Measurements from ENCODE around the gene ATP8A2. TPM values are rescaled to one million over a fixed set of nuclear protein-coding genes. Genes with fewer than 3 reads are reported as not detected.

Gene ATP8A2
- total and polyA plus RNA-seq, 2 of the 4 experiments (the other 2 are of a cell fraction) = 0.02 to 0.18 TPM

- Histone ChIP-seq H2BK5ac (ENCODE audit: low read depth, low read length, poor library complexity, severe bottlenecking) (no peak overlapping the region), H3K27ac (ENCODE audit: insufficient read depth, low read length) (no peak overlapping the region), H3K9ac (ENCODE audit: low read depth, low read length) (no peak overlapping the region), H4K5ac (ENCODE audit: low read depth, low read length) (no peak overlapping the region), H4K91ac (ENCODE audit: insufficient read depth, low read depth, low read length) (no peak overlapping the region), H3K9me3 (ENCODE audit: control insufficient read depth, insufficient read depth, low read length) (no peaks in the 10 kb centered on the region), H2AK9ac (replicated peaks; ENCODE audit: low read depth, low read length, poor library complexity) (no peak overlapping the region), H2AK5ac (ENCODE audit: low read depth, low read length) (no peak overlapping the region), H2BK20ac (ENCODE audit: low read depth, low read length) (no peak overlapping the region), H3K14ac (replicated peaks; ENCODE audit: low read depth, low read length) (no peak overlapping the region), H4K8ac (ENCODE audit: low read depth in 2 of 2, low read length in 2 of 2) (no peak overlapping the region), H3K4me2 (ENCODE audit: low read depth, low read length) (no peak overlapping the region), H3K79me1 (ENCODE audit: low read depth in 1 of 2, low read length in 2 of 2) (no peaks in the 10 kb centered on the region), H3K4ac (ENCODE audit: low read depth, low read length) (no peak overlapping the region), H4K20me1 (ENCODE audit: insufficient read depth, low read length) (no peaks in the 10 kb centered on the region), H3K4me3 (ENCODE audit: insufficient read depth, low read depth, low read length) (no peak overlapping the region), H2BK15ac (ENCODE audit: low read depth, low read length) (no peak overlapping the region), H2AFZ (replicated peaks; ENCODE audit: low read length, poor library complexity) (no peak overlapping the region), H2BK120ac (ENCODE audit: low read depth, low read length) (no peak overlapping the region), H3K36me3 (ENCODE audit: control insufficient read depth, insufficient read depth, low read length) (no peaks in the 10 kb centered on the region), H3K4me1 (ENCODE audit: control insufficient read depth, insufficient read depth, low read length) (no peaks in the 10 kb centered on the region), H3K56ac (ENCODE audit: extremely low read depth, insufficient read depth, low read length) (no peak overlapping the region), H3K18ac (ENCODE audit: low read depth, low read length) (no peak overlapping the region), H3K27me3 (ENCODE audit: control insufficient read depth, insufficient read depth, low read length) (no peaks in the 10 kb centered on the region), H3K9me1 (ENCODE audit: insufficient read depth, low read length) (0 out of 2 replicates have a peak, but pooled peaks cover 3% of the 10 kb centered on the region), H3K23ac (ENCODE audit: low read depth, low read length) (no peak overlapping the region)
- ATAC-seq (ENCODE audit: low read depth) (no peak), DNase-seq (no peak)
- intact Hi-C loops (cut with micrococcal nuclease) (no loop called here), dilution Hi-C loops (cut with HindIII; ENCODE audit: low sequenced_read_pairs, unreplicated experiment) (no loop called here), in situ Hi-C loops (cut with MboI; ENCODE audit: low sequenced_read_pairs) (no loop called here)
- ChIA-PET POLR2A (ENCODE audit: unreplicated experiment) (no interaction called here), CTCF (no interaction called here)
- BruUV-seq (replicated peaks) = no TSS peak
- WGBS, 2 experiments (ENCODE audit: extremely low coverage in 2 of 2, insufficient read length in 1 of 2) = 67% methylated on average over 1 of the region's 4 CpGs; no CpG with 5 or more reads in 1 of the 2 experiments
- TF ChIP-seq SMC3 (IDR thresholded peaks at IDR 0.05; ENCODE audit: low read depth, low read length) (no peak), FOS (IDR thresholded peaks at IDR 0.05; ENCODE audit: low read depth, low read length) (no peak), NFE2L2 (IDR thresholded peaks at IDR 0.05; ENCODE audit: low read depth, low read length) (no peak), RFX5 (IDR thresholded peaks at IDR 0.05; ENCODE audit: low read depth, low read length) (no peak), CHD1 (IDR thresholded peaks at IDR 0.05; ENCODE audit: low read depth, low read length) (no peak), MAFK (IDR thresholded peaks at IDR 0.05; ENCODE audit: low read depth, low read length) (no peak), MAZ (IDR thresholded peaks at IDR 0.05; ENCODE audit: borderline replicate concordance, low read depth, low read length) (no peak), CTCF (conservative IDR thresholded peaks at IDR 0.05; ENCODE audit: low read depth, low read length) (no peak), POLR2A (IDR thresholded peaks at IDR 0.05; ENCODE audit: low read depth, low read length) (no peak), MXI1 (IDR thresholded peaks at IDR 0.05; ENCODE audit: borderline replicate concordance, low read depth, low read length) (no peak)
- TF ChIP-seq, protein P1, sequence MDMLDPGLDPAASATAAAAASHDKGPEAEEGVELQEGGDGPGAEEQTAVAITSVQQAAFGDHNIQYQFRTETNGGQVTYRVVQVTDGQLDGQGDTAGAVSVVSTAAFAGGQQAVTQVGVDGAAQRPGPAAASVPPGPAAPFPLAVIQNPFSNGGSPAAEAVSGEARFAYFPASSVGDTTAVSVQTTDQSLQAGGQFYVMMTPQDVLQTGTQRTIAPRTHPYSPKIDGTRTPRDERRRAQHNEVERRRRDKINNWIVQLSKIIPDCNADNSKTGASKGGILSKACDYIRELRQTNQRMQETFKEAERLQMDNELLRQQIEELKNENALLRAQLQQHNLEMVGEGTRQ (IDR thresholded peaks at IDR 0.05; ENCODE audit: low read depth, low read length) = no peak
Measured at GRCh38 chr13:26026211-26026610, 654.4 kb downstream of the ATP8A2 start.
